Activated CD4-positive, CD25-positive, alpha-beta regulatory T cell treated with anti-CD3 and anti-CD28 coated beads, Interleukin-2, amount 50 U/mL, for 72 hours (primary cell): ENCODE data around the gene CSF2RB.

Experiments
- DNase-seq: peaks from one replicate; pipeline ENCODE4 v3.0.0; 2021

Gene CSF2RB

DNA sequence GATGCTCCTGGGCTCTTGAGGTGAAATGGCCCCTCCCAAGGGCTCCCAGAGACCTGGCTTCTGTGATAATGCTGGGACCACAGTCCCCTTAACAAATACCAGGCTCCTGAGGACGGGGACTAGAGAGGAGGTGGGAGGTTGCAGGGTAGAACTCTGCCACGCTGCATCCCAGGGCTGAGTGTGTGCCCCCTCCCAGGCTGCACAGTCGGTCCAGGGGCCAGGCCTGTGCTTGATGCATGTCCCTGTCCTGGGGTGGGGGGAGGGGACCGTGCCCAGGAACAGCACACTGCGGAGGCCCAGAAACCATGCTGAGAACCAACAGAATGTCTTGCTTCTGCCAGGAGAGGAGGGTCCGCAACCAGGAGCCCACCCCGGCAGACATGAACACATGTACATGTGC, 9.3 kb downstream of the CSF2RB start:
- DNase-seq, result no peak

DNA sequence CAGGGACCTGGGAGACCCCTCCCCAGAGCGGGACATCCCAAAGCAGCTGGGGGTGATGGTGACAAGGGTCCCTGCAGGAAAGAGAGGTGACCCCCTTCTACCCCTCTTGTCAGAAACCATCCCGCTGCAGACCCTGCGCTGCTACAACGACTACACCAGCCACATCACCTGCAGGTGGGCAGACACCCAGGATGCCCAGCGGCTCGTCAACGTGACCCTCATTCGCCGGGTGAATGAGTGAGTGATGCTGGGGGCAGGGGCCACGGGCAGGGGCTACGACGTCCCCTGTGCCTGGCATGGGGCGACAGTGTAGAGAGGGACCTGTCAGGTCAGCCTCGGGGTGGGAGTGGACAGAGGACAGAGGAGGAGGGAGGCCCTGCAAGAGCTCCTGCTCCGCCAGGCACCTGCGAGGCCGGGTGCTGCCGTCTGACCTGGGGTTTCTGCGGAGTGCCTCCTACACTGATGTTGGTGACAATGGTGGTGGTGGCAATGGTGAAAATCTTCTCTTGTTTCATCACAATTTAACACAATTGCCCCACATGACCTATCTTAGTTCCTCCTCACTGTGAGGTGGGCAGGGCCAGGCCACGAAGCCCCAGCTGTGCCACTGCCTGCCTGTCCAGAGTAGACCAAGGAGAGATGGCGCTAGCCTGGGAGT, 9.8 kb downstream of the CSF2RB start:
- DNase-seq, result no peak

DNA sequence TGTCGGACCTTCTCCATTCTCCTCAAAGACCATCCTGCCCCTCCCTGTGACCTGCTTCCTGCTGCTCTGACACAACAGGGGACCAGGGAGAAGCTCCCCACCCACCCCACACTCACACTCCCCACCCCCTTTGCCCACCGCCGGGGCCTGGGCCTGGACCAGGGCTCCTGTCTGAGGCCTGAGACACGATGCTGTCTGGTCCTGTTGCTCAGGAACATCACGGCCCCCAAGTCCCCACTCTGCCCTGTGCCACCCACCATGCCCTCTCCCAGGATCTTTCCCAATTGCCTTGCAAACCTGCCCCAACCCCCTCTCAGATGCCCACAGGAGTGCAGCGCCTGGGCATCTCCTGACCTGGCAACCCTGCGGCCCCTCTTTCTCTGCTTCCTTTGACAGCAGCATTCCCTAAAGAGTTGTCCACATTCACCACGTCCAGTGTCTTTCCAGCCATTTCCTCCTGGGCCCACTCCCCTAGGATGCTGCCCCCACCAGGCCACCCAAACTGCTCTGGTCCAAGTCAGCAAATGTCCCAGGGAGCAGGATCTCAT, 10.8 kb downstream of the CSF2RB start:
- no peak for DNase-seq

DNA sequence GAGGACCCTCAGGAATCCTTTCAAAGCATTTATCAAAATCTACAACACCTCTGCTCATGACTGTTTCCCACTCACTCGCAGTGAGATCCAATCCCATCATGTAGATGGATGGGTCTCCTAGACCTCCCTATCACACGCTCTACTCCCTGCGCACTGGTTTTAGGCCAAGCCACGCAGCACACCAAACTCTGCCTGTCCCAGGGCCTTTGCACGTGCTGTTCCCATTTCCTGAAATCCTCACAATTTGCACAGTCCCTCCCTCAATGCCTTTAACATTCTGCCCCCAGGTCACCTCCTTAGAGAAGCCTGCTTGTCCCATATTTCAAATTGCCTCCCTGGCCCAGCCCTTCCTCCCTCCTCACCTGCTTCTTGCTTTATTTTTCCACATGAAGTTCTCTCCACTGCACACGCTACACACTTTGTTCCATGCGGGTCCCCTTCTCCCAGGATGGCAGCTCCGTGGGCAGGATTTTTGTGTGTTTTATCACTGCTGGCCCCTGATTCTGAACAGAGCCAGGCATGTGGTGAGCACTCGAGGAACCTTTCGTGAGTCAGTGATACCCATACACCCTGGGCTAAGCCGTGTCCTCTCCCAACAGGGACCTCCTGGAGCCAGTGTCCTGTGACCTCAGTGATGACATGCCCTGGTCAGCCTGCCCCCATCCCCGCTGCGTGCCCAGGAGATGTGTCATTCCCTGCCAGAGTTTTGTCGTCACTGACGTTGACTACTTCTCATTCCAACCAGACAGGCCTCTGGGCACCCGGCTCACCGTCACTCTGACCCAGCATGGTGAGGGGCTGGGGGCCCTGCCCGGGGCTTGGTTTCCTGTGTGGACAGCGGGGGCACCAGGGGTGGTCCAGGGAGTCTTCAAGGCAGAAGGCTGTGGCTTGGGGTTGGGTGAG, 12.2 kb downstream of the CSF2RB start:
- no peak for DNase-seq

DNA sequence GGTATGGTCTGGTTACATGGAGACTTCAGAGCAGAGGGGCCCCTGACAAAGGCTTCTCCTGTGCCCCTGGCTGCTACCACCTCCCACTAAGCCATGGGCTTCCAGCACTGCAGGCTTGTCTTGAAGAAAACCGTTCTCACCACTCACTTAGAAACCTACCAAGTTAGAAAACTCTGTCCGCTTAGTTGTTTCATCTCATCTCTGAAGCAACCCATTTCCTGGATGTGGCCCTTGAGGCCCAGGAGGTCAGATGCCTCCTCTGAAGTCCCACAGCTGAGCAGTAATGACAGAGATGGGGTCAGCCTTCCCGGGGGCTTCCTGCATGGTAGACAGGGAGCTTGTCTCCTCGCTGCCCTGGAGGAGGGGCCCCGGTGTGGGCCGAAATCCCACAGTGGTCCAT, 12.9 kb downstream of the CSF2RB start:
- DNase-seq, result no peak

DNA sequence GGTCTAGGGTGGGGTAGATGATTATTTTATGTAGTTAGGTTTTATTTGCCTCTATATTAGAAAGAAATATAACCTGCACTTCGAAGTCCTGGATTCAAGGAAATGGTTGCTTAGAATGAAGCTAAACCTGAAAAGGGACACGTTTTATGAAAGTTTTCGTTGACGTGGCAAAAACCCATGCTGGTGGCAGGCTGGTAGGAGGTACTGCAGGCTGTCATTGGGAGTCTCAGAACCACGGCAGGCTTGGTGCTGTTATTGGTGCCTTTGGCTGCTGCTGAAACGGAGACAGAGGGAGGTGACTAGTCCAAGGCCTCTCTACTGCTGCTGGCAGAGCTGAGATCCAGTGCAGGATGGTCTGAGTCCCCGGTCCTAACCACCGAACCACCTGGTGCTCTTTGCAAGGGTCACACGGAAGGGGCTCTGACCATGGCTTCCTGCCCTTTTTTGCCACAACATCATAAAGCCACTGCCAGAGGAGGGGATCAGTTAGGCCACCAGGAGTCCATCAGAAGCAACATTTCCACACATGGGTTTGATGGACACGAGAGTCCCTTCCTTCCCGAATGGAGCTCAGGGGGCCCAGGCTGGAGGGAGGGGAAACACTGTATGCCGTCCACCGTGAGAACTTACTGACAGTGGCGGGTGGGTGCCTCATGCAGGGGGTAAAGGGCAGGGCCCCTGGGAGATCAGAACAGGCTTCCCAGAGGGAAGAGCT, 13.4 kb downstream of the CSF2RB start:
- DNase-seq, result no peak

DNA sequence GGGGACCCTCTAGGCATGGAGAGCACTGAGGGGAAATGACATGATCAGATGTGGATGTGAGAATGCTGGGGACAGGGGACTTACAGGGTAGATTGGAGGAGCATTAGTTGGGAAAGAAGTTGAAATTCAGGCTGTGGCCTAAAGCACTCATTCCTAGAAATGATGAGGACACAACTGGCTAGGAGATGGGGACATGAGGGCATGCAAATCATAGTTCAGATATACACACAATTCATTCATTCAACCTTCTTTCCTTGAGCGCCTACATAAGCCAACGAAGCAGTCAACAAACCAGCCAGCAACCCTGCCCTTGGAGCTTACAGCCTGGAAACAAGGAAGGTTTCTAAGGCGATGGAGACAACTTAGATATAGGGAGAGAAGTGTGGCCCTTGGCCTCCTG, 14.2 kb downstream of the CSF2RB start:
- DNase-seq, result no peak

DNA sequence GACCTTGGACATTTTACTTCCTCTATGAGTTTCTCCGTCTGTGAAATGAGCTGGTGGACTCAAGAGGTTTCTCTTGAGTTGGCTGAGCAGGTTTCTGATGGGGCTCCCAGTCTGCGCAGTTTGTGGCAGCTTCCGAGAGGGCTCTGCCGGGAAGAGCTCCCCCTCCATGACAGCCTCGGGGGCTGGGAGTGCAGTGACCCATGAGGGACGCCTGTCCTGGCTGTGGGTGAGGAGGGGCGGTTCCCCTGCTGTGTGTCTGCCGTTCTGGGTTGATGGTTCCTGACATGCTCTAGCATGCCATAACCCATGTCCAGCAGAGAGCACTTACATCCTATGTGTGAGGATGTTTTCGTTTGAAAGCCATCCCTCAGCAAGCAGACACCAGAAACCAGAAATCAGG, 14.8 kb downstream of the CSF2RB start:
- no peak for DNase-seq

DNA sequence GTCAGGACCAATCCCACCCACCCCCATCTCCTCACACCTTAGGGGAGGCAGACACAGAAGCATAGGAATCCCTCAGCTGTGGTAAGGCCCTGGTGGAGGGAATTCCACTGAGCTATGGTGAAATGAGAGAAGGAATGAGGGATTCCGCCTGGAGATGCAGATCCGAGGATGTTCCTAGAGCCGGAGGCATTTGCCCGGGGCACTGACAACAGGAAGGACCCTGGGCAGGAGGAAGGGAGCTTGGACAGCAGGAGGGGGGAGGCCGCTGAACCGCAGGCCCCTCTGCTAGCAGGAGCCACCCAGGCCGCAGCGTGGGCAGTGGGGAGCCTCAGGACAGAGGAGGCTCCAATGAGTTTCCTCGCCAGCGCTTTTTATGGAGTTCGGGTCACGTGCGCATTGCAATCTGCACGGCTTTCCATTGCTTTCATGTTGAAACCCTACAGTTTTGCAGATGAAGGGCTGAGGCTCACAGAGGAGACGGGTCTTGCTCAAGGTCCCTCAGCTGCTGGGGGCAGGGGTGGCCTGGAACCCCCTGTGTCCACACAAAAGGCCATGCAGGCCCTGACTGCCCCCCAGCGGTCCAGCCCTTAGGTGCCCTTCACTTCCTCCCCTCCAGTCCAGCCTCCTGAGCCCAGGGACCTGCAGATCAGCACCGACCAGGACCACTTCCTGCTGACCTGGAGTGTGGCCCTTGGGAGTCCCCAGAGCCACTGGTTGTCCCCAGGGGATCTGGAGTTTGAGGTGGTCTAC, 15.5 kb downstream of the CSF2RB start:
- DNase-seq, result no peak

DNA sequence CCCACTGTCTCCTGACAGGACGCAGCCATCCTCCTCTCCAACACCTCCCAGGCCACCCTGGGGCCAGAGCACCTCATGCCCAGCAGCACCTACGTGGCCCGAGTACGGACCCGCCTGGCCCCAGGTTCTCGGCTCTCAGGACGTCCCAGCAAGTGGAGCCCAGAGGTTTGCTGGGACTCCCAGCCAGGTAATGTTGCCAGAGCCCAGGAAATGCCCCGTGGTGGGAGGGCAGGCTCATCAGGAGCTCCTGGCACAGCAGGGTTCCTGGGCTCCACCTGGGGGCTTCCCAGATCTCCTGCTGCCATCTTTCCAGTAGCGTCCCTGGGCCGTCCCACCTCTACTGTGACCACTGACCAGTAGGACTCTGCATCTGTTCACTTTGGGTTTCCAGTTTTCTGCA, 16.2 kb downstream of the CSF2RB start:
- no peak for DNase-seq

DNA sequence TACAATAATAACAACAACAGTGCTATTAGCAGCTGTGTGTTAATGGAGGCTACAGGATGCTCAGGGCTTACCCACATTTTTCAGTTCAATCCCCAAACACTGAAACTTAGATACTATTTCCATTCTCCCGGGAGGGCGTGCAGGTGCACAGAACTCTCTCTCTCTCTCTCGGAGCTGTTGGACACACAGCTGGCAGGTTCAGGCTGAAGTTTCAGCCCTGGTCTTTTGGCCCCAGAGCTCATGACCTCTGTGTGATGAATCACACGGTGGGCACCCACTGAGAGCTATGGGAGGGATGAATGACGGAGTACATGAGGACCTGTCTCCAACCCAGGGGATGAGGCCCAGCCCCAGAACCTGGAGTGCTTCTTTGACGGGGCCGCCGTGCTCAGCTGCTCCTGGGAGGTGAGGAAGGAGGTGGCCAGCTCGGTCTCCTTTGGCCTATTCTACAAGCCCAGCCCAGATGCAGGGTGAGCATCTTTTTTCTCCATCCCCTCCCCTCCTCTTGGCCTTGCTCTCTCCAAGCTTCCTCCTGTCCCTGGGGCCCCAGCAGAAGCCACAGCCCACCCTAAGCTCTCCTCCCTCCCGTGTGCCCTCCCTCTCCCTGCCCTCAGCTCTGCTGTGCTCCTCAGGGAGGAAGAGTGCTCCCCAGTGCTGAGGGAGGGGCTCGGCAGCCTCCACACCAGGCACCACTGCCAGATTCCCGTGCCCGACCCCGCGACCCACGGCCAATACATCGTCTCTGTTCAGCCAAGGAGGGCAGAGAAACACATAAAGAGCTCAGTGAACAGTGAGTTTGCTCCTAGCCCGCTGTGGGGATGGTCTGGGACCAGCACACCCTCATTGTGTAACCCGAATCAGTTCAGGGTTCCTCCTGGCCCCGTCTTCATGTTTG, 16.9 kb downstream of the CSF2RB start:
- DNase-seq, result no peak

DNA sequence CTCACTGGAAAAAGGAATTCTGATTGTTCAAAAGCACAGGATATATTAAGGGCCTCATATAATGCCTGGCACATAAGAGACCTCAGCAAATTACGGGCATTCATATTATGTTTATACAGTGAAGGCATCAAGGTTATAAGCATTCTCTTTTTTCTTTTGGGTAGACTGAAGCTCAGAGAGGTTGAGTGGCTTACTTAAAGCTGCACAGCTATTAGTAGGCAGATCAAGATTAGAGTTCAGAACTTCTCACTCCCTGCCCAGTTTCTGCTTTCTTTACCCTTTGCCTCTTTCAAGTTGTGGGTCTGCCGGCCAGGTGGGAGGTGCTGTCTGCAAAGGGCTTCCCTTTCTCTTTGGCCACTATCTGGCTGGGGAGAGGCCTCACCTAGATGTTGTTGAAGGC, 18.0 kb downstream of the CSF2RB start:
- no peak for DNase-seq

DNA sequence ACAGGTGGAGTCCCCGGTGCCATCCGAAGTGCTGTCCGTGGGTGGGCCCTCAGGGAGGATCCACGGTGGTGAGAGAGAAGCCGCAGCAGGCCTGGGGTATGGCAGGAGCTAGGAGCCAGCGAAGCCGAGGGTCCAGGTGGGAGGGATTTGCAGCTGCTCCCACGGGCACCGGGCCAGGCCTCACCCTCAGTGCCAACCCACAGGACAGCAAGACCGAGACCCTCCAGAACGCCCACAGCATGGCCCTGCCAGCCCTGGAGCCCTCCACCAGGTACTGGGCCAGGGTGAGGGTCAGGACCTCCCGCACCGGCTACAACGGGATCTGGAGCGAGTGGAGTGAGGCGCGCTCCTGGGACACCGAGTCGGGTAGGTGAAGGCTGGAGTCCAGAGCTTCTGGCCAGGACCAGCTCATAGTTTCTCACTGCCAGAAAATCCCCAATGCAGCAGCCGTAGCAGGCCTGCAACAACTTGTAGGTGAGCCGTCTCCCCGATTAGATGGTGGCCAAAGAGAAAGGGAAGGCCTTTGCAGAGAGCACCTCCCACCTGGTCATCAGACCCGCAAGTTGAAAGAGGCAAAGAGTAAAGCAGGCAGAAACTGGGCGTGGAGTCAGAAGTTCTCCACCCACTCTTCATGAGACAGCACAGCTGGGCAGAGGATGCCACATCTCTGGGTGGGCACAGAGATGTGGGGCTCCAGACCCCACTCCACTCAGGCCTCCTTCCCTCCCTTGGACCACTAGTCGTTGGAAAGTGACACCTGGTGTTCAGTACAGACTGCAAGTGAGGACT, 20.4 kb downstream of the CSF2RB start:
- no peak for DNase-seq

DNA sequence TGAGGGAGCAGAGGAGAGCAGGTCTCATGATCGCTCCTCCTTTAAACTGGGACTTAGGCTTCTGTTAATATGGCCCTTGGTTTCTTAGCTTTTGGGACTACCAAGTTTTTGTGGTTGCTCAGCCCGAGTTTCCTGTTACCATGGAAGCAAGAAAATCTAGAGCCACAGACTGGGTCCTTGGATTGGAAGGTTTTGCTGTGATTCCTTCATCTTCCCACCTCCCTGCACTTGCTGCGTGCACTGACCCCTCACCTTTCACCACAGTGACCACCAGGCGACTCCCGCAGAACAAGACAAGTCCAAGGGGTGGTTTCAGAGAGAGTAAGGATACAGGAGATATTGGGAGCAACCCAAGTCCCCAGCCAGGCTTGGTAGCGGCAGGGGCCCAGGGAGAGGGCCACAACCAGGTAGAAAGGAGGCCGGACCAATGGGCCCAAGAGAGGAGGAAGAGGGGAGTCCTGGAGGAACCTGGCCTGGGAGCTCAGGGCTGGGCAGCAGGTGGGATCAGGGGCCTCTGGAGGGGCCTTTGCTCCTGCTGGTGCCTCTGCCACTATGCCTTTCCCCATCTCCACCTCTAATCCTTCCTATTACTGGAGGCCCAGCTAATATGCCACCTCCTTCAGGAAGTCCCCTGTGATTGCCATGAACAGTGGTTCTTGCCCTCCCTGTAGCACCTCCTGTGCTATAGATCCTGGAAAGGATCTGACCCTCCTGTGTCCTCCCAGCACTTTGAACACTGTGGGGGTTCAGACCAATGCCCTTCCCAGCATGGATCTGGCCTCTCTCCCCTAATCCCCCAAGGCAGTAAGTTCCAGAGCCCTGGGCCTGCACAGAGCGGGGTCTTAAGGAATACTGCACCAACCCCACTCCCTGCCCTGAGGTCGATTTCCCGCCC, 21.2 kb downstream of the CSF2RB start:
- DNase-seq, result no peak

DNA sequence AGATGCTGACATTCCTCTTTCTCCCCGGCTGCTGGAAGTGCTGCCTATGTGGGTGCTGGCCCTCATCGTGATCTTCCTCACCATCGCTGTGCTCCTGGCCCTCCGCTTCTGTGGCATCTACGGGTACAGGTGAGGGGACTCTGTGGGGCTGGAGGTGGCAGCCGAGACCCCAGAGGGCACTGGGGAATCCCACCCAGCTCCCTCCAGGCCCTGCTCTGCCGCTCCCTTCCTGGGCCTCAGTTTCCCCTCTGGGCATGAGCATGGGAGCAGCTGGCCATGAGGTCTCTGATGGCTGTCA, 21.8 kb downstream of the CSF2RB start:
- DNase-seq, result no peak

DNA sequence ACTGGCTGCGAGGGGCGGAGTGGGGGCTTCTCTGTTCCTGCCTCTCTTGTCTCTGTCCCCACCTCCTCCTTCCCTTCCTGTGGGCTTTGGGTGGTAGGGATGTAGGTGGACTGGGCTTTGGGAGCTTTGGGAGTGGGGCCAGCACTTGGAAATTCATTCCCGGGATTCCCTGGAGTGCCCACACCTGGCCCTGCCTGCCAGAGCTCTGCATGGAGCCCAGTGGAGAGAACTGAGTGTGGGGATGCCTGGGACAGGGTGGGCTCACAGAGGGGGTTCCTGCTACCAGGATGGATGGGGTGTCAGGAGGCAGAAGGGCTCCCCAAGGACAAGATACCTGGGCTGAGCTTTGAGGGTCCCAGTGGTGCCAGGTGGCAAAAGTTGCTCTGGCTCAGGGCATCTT, 22.3 kb downstream of the CSF2RB start:
- DNase-seq, result no peak

DNA sequence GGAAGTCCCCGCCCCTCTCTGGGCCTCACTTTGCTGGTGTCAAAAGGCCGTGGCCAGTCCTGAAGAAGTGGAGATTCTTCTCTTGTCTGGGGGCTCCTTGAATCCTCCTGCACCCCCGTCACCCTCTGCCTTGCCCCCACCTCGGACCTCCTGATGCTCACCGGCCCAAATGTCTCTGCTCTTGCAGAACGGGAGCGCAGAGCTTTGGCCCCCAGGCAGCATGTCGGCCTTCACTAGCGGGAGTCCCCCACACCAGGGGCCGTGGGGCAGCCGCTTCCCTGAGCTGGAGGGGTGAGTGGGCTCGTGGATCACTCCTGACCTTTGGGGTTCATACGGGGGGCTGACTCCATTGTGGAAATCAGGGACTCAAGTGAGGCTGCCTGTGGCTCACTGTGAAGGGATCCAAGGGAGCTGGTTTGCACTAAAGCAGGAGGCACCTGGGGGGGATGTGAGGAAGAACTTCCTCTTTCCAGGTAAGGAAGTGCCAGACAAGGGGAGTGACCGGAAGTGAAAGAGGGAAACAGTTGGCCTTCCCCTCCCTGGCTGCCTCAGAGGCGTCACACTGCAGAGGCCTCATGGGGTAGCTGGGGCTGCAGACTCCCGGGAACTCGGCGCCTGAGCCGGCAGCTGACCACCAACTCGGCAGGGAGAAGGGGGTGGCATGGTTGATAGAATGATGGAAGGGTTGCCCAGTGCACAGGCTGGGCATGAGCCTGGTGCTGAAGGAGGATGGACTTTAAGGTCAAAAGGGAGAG, 23.1 kb downstream of the CSF2RB start:
- no peak for DNase-seq

DNA sequence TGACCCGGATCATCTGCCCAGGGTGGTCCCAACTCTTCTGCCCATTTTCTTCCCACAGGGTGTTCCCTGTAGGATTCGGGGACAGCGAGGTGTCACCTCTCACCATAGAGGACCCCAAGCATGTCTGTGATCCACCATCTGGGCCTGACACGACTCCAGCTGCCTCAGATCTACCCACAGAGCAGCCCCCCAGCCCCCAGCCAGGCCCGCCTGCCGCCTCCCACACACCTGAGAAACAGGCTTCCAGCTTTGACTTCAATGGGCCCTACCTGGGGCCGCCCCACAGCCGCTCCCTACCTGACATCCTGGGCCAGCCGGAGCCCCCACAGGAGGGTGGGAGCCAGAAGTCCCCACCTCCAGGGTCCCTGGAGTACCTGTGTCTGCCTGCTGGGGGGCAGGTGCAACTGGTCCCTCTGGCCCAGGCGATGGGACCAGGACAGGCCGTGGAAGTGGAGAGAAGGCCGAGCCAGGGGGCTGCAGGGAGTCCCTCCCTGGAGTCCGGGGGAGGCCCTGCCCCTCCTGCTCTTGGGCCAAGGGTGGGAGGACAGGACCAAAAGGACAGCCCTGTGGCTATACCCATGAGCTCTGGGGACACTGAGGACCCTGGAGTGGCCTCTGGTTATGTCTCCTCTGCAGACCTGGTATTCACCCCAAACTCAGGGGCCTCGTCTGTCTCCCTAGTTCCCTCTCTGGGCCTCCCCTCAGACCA, 24.0 kb downstream of the CSF2RB start:
- DNase-seq, result no peak

DNA sequence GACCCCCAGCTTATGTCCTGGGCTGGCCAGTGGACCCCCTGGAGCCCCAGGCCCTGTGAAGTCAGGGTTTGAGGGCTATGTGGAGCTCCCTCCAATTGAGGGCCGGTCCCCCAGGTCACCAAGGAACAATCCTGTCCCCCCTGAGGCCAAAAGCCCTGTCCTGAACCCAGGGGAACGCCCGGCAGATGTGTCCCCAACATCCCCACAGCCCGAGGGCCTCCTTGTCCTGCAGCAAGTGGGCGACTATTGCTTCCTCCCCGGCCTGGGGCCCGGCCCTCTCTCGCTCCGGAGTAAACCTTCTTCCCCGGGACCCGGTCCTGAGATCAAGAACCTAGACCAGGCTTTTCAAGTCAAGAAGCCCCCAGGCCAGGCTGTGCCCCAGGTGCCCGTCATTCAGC, 24.6 kb downstream of the CSF2RB start:
- DNase-seq, result no peak
